SHP77 (cell line): ENCODE results near the gene PIAS1.
"Not testable (repeated sequence)": the region's sequence is repeated elsewhere in the genome, so short reads cannot be mapped to it uniquely, and the experiment has no call there.

Experiments
- DNase-seq, 2 experiments: peaks; one replicate each; lab custom pipeline; 2025; lab: John Stamatoyannopoulos, UW

The PIAS1 gene

GRCh38 chr15:68203956-68204355 is 149.8 kb downstream of the PIAS1 start:
- no peak for DNase-seq

DNA sequence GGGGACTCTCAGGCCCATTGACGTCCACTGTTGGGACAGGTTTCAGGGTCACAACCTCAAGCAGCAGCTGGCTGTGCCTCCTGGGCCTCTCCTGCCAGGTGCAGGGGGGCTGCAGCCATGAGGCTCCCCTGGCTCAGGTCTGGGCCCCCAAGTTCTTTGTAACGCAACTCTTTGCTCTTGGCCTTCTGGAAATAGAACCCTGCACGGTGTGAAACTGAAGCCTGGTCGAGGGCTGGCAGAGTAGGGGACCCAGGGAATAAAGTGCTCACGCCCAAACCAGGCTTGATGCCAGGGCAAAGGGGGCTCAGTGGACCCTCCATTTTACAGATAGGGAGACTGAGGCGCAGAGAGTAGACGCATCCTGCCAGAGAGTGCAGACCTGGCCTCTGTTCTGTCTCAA is 150.2 kb downstream of the PIAS1 start:
- no peak for DNase-seq

DNA sequence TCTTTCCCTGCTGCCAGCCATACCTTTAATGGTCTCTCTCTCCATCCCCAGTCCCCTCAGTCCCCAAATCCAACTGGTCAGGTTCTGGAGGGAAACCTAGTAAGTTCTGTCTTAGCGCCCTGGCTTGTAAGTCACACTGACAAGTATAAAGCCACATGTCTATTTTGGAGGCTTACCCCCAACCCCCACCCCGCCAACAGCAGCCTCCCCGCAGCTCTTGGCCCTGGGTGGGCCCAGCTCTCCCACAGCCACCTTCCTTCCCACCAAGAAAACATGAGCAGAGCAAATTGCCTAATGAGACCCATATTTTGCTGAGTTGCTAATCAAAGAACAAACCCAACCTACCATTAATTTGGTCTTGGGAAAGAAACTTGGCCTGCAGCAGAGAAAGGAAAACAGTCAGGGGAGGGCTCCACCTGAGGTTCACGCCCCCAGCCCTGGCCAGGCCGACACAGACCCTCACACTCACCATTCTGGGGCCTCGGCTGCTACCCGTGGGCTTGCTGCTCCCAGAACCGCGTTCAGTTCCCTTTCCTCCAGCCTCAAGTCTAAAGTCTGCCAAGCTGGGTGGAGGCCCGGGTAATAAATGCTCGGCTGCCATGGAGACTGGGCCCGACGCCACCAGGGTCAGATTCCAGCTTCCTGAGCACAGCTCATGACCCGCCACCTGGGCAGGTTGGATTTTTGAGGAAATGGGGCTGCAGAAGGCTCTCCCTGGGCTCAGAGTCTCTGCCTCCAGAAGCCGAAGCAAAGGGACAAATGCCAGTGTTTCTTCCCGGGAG is 150.9 kb downstream of the PIAS1 start, which contains the start of gene CALML4:
TSS of gene CALML4 (minus strand) at position 557 of the 782 bp plus-strand sequence. CDS start at position 472, 85 bp downstream.
- no peak for DNase-seq

DNA sequence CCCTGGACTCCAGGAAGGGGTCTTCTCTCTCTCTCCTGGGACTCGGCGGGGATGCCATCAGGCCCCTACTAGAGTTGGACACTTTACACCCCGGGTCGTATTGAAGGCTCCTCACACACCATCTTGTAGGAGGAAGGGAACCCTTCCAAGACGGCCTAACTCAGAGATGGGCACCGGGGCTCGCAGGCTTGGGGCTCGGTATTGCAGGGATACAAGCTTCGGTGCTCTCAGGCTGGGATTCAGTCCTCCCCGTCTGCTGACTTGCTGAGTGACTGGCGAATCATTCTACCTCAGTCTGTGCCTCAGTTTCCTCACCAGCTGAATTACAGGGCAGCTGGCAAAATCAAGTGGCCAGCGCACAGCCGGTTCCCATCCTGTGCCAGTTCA is 151.4 kb downstream of the PIAS1 start:
- DNase-seq: no peak

- no peak for DNase-seq
Observed at GRCh38 chr15:68205954-68206539, 151.9 kb downstream of the PIAS1 start.

GRCh38 chr15:68206711-68207151 is 152.6 kb downstream of the PIAS1 start:
- DNase-seq: no peak

DNA sequence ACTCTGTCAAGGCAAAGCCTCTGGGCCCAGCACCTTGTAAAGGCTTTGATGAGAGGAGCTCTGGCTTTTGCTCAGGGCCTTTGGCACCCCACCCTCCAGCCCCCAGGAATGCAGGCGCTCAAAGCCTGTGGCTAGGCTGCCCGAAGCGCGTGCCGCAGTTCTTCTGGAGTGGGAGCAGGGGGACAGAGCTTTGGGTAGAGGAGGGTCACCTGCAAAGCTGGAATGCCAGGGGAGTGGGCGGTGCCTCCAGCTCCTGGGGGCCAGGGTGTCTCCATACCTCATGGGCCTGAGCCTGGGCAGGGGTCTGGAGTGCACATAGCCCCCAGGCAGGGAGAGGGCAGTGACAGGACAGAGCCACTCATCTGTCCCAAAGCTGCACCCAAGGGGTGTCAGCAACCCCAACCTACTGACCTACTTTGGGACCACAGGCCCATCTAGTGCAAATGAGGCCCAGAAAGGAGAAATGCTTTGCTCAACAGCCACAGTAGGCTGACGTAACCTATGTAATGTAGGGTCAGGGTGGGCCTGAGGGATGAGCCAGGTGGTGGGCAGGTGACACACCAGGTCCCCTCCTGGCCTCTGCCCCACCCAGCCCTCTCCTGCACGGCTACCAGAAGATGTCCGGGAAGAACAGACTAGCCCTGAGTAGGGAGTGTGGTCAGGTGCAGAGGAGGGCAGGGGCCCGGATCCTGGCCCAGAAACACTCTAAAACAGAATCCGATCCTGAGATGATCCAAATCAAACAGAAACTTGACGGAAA is 153.2 kb downstream of the PIAS1 start:
- DNase-seq: no peak

- no peak for DNase-seq
Observed at GRCh38 chr15:68208136-68208535, 154.0 kb downstream of the PIAS1 start.

- no peak for DNase-seq
Observed at GRCh38 chr15:68208636-68209240, 154.6 kb downstream of the PIAS1 start.

GRCh38 chr15:68209272-68209671 is 155.2 kb downstream of the PIAS1 start:
- DNase-seq: no peak

GRCh38 chr15:68209735-68210408 is 155.8 kb downstream of the PIAS1 start:
- DNase-seq: no peak

- no peak for DNase-seq
Observed at GRCh38 chr15:68210409-68210756, 156.3 kb downstream of the PIAS1 start.

DNA sequence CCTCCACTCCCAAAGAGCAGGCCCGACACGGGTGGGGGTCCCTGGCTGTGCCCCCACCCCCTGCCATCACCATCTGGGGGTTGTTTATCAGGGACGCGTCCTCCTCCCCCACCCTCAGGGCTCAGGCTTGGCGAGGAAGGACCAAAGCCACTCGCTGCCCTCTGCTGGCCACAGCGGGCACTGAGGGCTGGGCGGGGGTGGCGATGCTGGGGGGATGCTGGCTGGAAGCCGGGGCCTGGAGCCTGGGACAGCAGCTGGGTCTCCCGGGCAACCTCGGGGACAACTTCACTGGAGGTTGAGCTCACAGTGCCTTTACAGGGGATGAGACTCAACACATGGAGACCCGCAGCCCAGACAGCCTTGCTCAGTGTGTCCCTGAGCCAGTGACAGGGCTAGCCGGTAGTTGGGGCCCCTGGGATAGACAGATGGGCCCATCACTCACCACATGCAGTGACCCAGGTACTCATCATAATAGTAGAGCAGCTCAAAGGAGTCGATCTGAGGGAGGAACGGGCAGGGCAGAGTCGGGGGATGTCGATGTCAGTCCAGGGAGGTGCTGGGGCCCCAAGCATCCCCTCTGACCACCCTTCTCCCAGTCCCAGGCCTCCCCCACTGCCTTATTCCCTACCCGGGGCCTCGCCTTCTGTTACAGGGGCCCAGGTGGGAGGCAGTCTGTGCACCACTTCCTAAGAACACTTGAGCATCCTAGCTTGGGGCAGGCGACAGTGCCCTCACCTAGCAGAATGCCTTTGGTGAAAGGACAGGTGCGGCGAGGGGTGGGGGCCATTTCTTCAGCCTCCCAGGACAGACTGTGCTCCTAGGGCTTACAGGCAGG is 156.9 kb downstream of the PIAS1 start:
- DNase-seq: peak; percentile 6 to 24

DNA sequence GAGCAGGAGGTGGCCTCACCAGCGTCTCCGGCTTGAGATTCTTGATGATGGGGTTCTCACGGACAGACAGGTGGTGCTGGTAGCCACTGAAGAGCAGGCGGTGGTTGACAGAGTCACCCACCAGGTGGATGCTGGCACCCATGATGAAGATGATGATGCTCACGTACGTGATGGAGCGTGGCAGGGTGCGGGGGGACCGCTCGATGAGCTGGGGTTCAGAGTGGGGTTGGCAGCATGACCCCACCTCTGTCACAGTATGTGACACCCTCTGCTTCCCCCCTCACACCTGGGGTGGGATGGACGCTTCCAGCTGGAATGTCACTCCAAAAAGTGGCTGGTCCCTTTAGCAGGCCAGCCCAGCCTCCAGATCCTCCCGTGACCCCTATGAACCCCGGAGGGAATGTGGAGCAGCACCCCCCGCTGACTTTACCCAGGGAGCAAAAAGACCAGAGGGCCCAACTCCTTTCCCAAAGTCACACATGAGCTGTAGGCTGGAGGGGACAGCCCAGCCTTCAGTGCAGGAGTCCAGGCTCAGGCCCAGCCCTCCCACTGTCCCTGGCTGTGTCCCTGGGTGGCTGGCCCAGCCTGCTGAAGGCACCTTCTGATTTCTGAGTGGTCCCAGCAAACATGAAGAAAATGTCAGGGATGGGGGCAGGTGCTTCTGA is 157.7 kb downstream of the PIAS1 start:
- DNase-seq: no peak

DNA sequence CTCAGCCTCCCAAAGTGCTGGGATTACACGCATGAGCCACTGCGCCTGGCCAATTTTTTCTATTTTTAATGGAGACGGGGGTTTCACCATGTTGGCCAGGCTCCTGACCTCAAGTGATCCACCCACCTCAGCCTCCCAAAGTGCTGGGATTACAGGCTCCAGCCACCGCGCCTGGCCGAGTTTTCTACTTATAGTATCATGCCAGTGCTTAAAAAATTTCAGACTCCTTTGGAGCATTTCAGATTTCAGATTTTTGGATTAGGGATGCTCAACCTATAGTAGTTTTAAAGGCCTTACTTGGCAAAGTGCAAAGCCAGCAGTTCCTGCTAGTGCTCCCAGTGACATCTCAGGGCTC is 159.4 kb downstream of the PIAS1 start:
- DNase-seq: not testable (repeated sequence)

GRCh38 chr15:68213991-68214837 is 160.1 kb downstream of the PIAS1 start:
- no peak for DNase-seq

- DNase-seq: no peak
Observed at GRCh38 chr15:68214838-68215254, 160.7 kb downstream of the PIAS1 start.

- no peak for DNase-seq
Observed at GRCh38 chr15:68217341-68217740, 163.2 kb downstream of the PIAS1 start.

DNA sequence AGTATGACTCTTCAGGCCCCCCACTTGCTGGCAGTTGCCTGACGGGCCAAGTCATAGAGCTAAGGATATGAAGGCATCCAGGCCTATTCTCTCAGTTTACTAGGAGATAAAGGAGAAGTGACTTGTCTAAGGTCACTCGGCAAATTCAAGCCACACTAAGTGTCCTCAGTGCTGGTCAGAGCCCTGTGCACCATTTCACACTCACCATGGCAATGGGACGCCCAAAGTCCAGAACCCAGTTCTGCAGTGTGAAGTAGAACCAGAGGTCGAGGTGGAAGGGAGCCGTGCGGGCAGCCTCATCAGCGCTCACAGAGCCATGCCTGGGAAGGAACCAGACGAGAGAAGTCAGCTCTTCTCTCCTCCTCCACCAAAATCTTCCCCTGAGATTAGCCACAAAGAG is 164.2 kb downstream of the PIAS1 start:
- DNase-seq: no peak
